ENCODE data around the gene UTP14C.
"Not testable (repeated sequence)": the region's sequence is repeated elsewhere in the genome, so short reads cannot be mapped to it uniquely, and the experiment has no call there.

Gene UTP14C

GRCh38 chr13:52036037-52036436 is 11.5 kb downstream of the UTP14C start:
- DNase-seq (ENCODE audit: extremely low read depth, low read depth): no peak

GRCh38 chr13:52043675-52044074 is 19.2 kb downstream of the UTP14C start:
- no peak for TF ChIP-seq CTCF (IDR thresholded peaks at IDR 0.05; ENCODE audit: low read depth, low read length, missing control alignments)
- DNase-seq (ENCODE audit: extremely low read depth, low read depth): no peak

More at GRCh38 chr13:52036037-52036436, 11.5 kb downstream of the UTP14C start:
- no peak for TF ChIP-seq CTCF (IDR thresholded peaks at IDR 0.05; ENCODE audit: low read depth, low read length, missing control alignments)
- no peak overlapping the region for H3K4me3 ChIP-seq (replicated peaks; ENCODE audit: low read depth, low read length)

GRCh38 chr13:52047463-52047862 is 23.0 kb downstream of the UTP14C start:
- H3K4me3 ChIP-seq (replicated peaks; ENCODE audit: low read depth, low read length): no peak overlapping the region
- no peak for TF ChIP-seq CTCF (IDR thresholded peaks at IDR 0.05; ENCODE audit: low read depth, low read length, missing control alignments)
- DNase-seq (ENCODE audit: extremely low read depth, low read depth): no peak

More at GRCh38 chr13:52043675-52044074, 19.2 kb downstream of the UTP14C start:
- no peak overlapping the region for H3K4me3 ChIP-seq (replicated peaks; ENCODE audit: low read depth, low read length)

- no peak for TF ChIP-seq CTCF (IDR thresholded peaks at IDR 0.05; ENCODE audit: low read depth, low read length, missing control alignments)
- DNase-seq (ENCODE audit: extremely low read depth, low read depth): no peak
Observed at GRCh38 chr13:52048516-52048915, 24.0 kb downstream of the UTP14C start.

GRCh38 chr13:52051400-52051799 is 26.9 kb downstream of the UTP14C start:
- H3K4me3 ChIP-seq (replicated peaks; ENCODE audit: low read depth, low read length): no peak overlapping the region
- TF ChIP-seq CTCF (IDR thresholded peaks at IDR 0.05; ENCODE audit: low read depth, low read length, missing control alignments): no peak
- no peak for DNase-seq (ENCODE audit: extremely low read depth, low read depth)

More at GRCh38 chr13:52048516-52048915, 24.0 kb downstream of the UTP14C start:
- H3K4me3 ChIP-seq (replicated peaks; ENCODE audit: low read depth, low read length): no peak overlapping the region

- TF ChIP-seq CTCF (IDR thresholded peaks at IDR 0.05; ENCODE audit: low read depth, low read length, missing control alignments): no peak
- no peak for DNase-seq (ENCODE audit: extremely low read depth, low read depth)
- H3K4me3 ChIP-seq (replicated peaks; ENCODE audit: low read depth, low read length): no peak overlapping the region
Observed at GRCh38 chr13:52053460-52053859, 29.0 kb downstream of the UTP14C start.

GRCh38 chr13:52061064-52061463 is 36.6 kb downstream of the UTP14C start:
- DNase-seq (ENCODE audit: extremely low read depth, low read depth); H3K4me3 ChIP-seq (replicated peaks; ENCODE audit: low read depth, low read length): not testable (repeated sequence)
